HT-29 (cell line): ENCODE results near the gene STX2. TPM values are rescaled to one million over a fixed set of nuclear protein-coding genes. Genes with fewer than 3 reads are reported as not detected.
"Not testable (repeated sequence)": the region's sequence is repeated elsewhere in the genome, so short reads cannot be mapped to it uniquely, and the experiment has no call there.

Experiments used
- DNase-seq: peaks from one replicate; pipeline ENCODE4 v3.0.0-alpha.2; 2015; ENCODE audit warnings: low spot score
- total RNA-seq: library from RNA; depleted of rRNA; stranded (reverse); fragments of >200 nt; shearing (Covaris generic); gene quantifications from 2 replicates; pipeline ENCODE4 v1.2.3, GENCODE V29; 2014

The STX2 gene
- total RNA-seq, 1 experiment from 2014 or later: 5.5 TPM

DNA sequence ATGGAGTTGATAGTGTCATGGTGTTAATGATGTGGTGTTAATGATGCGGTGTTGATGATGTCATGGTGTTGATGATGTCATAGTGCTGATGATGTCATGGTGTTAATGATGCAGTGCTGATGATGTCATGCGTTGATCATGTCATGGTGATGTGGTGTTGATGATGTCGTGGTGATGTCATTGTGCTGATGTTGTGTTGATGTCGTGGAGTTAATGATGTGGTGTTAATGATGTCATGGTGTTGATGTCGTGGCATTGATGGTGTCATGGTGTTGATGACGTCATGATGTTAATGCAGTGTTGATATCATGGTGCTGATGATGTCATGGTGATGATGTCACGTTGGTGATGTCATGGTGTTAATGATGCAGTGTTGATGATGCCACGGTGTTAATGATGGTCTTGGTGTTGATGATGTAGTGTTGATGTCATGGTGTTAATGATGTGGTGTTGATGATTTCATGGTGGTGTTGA, 73.8 kb downstream of the STX2 start:
- no peak for DNase-seq

DNA sequence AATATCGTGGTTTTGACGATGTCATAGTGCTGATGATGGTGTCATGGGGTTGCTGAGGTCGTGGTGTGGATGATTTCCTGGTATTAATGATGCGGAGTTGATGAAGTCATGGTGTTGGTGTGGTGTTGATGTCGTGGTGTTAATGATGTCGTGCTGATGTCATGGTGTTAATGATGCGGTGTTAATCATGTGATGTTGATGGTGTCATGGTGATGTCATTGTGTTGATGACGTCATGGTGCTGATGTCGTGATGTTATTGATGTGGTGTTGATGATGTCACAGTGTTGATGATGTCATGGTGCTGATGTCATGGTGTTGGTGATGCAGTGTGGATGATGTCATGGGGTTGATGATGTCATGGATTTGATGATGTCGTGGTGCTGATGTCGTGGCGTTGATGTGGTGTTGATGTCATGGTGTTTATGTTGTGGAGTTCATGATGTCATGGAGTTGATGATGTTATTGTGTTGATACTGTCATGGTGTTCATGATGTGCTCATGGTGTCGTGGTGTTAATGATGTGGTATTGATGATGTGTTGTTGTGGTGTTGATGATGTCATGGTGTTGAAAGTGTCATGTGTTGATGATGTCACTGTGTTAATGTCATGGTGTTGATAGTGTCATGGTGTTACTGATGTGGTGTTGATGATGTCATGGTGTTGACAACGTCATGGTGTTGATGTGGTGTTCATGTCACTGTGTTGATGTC, 74.4 kb downstream of the STX2 start:
- DNase-seq: no peak

DNA sequence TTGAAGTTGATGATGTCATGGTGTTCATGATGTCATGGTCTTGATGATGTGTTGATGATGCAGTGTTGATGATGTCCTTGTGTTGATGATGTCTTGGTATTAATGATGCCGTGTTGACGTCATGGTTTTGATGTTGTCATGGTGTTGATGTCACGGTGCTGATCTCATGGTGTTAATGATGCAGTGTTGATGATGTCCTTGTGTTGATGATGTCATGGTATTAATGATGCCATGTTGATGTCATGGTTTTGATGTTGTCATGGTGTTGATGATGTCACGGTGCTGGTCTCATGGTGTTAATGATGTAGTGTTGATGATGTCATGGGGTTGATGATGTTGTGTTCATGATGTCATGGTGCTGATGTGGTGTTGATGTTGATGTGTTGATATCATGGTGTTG, 75.0 kb downstream of the STX2 start:
- no peak for DNase-seq

DNA sequence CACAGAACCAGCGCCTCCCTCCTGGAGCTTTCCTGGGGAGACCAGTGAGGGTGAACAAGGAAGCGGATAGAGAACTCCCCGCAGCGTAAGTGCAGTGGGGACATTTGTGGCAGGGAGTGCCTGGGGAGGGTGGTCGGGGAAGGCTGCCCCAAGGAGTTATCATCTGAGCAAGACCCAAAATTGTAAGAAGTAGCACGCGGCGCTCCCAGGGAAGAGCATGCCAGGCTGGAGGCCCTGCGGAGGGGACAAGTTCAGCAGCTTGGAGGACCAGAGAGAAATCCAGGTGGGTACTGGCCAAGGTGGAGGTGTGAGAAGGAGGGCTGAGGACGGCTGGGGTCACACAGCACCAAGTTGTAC, 76.8 kb downstream of the STX2 start:
- DNase-seq: no peak

GRCh38 chr12:130761537-130762318, 77.3 kb downstream of the STX2 start:
- peak; percentile 58 for DNase-seq

DNA sequence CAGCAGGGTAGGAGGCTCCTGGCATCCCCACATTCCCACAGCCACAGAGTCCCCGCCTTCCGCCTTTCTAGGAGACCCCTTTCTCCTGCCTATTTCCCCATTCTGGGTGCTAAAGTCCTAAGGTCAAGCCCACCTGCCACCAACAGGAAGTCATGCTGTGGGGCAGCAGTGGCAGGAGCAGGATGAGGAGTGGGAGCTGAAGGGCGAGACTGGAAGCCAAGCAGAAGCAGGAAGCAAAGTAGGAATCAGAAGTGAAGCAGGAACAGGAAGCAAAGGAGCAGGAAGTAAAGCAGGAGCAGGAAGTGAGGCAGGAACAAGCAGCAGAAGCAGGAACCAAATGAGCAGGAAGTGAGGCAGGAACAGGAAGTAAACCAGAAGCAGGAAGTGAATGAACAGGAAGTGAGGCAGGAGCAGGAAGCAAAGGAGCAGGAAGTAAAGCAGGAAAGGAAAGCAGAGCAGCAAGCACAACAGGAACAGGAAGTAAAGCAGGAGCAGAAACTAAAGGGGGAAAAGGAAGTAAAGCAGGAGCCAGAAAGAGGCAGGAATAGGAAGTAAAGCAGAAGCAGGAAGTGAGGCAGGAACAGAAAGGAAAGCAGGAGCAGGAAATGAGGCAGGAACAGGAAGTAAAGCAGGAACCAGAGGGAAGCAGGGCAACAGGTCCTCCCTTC, 84.7 kb downstream of the STX2 start:
- peak; percentile 22 for DNase-seq

GRCh38 chr12:130752692-130753230, 86.3 kb downstream of the STX2 start:
- DNase-seq: no peak

- DNase-seq: not testable (repeated sequence)
Observed at GRCh38 chr12:130752037-130752436, 87.0 kb downstream of the STX2 start.

GRCh38 chr12:130748786-130749185, 90.3 kb downstream of the STX2 start:
- no peak for DNase-seq

- DNase-seq: peak; percentile 76
Observed at GRCh38 chr12:130747867-130748740, 90.9 kb downstream of the STX2 start.

DNA sequence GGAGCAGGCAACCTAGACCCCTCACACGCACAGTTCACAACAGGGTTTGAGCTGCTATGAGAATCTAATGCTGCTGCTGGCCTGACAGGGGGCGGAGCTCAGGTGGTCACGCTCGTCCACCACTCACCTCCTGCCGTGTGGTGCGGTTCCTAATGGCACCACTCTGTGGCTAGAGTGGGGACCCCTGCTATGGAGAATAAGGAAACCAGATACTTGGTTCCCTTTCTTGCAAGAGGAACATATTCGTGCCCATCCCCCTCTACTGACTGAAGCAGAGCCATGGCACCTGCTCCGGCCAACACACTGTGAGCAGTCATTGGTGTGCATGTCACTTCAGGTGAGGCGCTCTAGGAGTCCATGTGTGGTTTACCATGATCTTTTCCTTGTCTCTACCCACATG, 92.5 kb downstream of the STX2 start:
- DNase-seq: no peak

DNA sequence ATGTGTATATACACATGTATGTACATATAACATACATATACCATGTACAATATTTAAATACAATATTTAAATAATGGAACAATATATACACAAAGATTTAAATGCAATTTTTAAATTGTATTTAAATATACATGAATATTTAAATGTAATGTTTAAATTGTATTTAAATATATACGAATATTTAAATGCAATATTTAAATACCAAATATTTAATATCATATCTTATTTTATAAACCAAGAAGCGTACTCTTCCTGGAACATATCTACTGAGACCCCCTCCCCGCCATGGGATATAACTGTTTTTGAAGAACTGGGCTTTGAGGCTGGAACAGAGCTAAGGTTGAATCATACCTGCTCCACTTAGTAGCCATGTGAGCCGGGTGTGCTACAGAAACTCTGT, 93.1 kb downstream of the STX2 start:
- DNase-seq: no peak

DNA sequence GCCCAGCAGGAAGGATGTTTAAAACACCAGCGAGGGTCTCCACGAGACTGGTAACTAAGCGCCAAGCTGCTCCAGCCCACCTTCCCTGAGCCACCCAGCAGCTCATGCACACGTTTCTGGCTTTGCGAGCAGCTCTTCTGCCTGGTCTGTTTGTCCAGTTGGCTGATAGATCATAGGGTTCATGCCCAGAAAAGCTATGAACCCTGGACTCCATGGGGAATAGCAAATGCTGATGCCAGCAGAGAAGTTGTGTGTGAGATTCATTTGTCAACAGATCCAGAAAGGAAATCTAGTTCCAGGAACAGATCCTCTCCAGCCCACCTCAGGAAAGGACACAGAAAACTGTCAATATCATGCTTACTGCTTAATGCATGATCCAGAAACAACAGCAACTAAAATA, 94.8 kb downstream of the STX2 start:
- DNase-seq: no peak

DNA sequence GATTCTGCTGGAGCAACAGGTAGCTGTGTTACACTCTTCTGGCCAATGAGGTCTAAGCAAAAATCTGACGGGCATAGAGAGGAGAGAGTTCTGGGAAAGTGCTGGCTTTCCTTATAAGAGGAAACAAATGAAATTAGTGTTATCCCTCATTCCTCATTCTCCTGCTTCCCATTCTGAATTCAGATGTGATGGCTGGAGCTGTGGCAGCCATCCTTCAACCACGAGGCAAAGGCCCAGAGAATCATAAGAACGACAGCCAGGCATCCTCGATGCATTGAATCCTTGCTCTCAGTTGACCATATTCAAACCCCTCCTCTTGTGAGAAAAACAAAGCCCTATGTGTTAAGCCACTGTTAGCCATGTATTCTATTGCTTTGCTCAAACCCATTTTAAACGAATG, 95.4 kb downstream of the STX2 start:
- DNase-seq: no peak

- DNase-seq: no peak
Observed at GRCh38 chr12:130743176-130743575, 95.9 kb downstream of the STX2 start.

GRCh38 chr12:130742716-130743115, 96.3 kb downstream of the STX2 start:
- DNase-seq: no peak

DNA sequence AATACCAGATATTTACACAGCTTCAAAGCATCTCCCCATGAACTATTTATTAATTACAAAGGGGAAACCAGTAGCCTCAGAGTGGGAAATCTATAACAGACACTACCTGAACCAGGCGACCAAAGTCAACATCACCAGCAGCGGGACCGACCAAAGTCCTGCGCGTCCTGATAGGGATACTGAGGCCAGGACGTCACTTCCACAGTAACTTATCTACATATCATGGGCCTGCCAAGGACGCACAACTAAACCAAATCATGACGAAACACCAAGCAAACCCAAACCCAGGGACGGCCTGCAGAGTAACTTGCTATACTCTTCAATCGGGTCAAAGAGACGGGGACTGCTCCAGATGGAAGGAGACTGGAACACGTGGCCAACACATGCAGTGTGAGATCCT, 96.9 kb downstream of the STX2 start:
- DNase-seq: no peak
